NOMO-1 (cell line): ENCODE data around the gene FAM13A.
"Not testable (repeated sequence)": the region's sequence is repeated elsewhere in the genome, so short reads cannot be mapped to it uniquely, and the experiment has no call there.

Source experiments
- DNase-seq, 2 experiments: peaks; one replicate each; lab custom pipeline; 2025; ENCODE audit not compliant: unreplicated experiment in 2 of 2; lab: John Stamatoyannopoulos, UW

The FAM13A gene

GRCh38 chr4:88908521-88908920 lies 148.5 kb downstream of the FAM13A start:
- DNase-seq = no peak

GRCh38 chr4:88908003-88908402 lies 149.0 kb downstream of the FAM13A start:
- no peak for DNase-seq

GRCh38 chr4:88907478-88907877 lies 149.5 kb downstream of the FAM13A start:
- no peak for DNase-seq

- DNase-seq = not testable (repeated sequence)
Observed at GRCh38 chr4:88904240-88904639, 152.7 kb downstream of the FAM13A start.

- DNase-seq = no peak
Observed at GRCh38 chr4:88900432-88900831, 156.6 kb downstream of the FAM13A start.

- DNase-seq = no peak
Observed at GRCh38 chr4:88897752-88898151, 159.2 kb downstream of the FAM13A start.

GRCh38 chr4:88897180-88897579 lies 159.8 kb downstream of the FAM13A start:
- no peak for DNase-seq

GRCh38 chr4:88893961-88894360 lies 163.0 kb downstream of the FAM13A start:
- DNase-seq = no peak

- no peak for DNase-seq
Observed at GRCh38 chr4:88892646-88893045, 164.3 kb downstream of the FAM13A start.

GRCh38 chr4:88891636-88892035 lies 165.3 kb downstream of the FAM13A start:
- no peak for DNase-seq

GRCh38 chr4:88887409-88887808 lies 169.6 kb downstream of the FAM13A start:
- DNase-seq = not testable (repeated sequence)

GRCh38 chr4:88881227-88881569 lies 175.8 kb downstream of the FAM13A start:
- DNase-seq = no peak

- no peak for DNase-seq
Observed at GRCh38 chr4:88880501-88881226, 176.3 kb downstream of the FAM13A start.

- no peak for DNase-seq
Observed at GRCh38 chr4:88879991-88880390, 177.0 kb downstream of the FAM13A start.

GRCh38 chr4:88878642-88879041 lies 178.3 kb downstream of the FAM13A start:
- no peak for DNase-seq

GRCh38 chr4:88870428-88870827 lies 186.6 kb downstream of the FAM13A start:
- DNase-seq = no peak

GRCh38 chr4:88868510-88868909 lies 188.5 kb downstream of the FAM13A start:
- no peak for DNase-seq

- DNase-seq = no peak
Observed at GRCh38 chr4:88866862-88867550, 190.0 kb downstream of the FAM13A start.

- DNase-seq = no peak
Observed at GRCh38 chr4:88865466-88865865, 191.5 kb downstream of the FAM13A start.

- DNase-seq = no peak
Observed at GRCh38 chr4:88865046-88865445, 191.9 kb downstream of the FAM13A start.

GRCh38 chr4:88860586-88860985 lies 196.4 kb downstream of the FAM13A start:
- no peak for DNase-seq

- peak; percentile 1 to 33 for DNase-seq
Observed at GRCh38 chr4:88859191-88859812, 197.7 kb downstream of the FAM13A start.
